ENCODE data around the gene CEMIP. TPM values are rescaled to one million over a fixed set of nuclear protein-coding genes. Genes with fewer than 3 reads are reported as not detected.

The CEMIP gene
- total and polyA plus RNA-seq, 2 of the 8 experiments (the other 6 are each of a cell fraction or from before 2014, with no cell fraction given), result 0.11 to 0.60 TPM

DNA sequence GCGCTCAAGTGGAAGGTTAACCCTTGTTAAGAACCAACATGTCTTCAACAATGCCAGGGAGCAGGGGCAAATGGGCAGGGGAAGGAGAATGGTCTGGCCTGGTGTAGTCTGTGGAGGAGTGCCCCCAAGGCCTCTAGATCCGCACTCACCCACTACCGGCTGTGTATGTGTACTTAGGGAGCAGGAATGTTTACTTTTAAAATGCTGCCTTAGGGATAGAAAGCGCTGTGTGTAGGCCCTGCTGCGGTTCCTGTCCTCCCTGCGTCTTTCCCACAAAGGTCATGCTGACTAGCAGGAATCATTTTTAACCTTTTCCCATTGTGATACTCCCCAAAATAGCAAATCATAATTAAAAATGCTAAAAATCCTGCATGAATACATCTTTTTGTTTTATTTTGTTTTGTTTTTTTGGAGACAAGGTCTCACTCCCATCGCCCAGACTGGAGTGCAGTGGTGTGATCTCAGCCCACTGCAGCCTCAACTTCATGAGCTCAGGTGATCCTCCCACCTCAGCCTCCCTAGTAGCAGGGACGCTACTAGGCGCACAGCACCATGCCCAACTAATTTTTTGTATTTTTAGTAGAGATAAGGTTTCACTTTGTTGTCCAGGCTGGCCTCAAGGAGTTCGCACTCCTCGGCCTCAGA, 35.9 kb upstream of the CEMIP start (continued):
- no peak for TF ChIP-seq SP1 (IDR thresholded peaks at IDR 0.05; ENCODE audit: low read depth, low read length)
- no peak for TF ChIP-seq EGR1 (IDR thresholded peaks at IDR 0.05; ENCODE audit: borderline replicate concordance, low read depth, low read length)
- no peak for TF ChIP-seq CHD1 (IDR thresholded peaks at IDR 0.05; ENCODE audit: low read depth, low read length)
